H1 (cell line): ENCODE results near the gene PATJ. TPM values are rescaled to one million over a fixed set of nuclear protein-coding genes. Genes with fewer than 3 reads are reported as not detected.

Experiments
- CTCF ChIA-PET: fragments of 300-600 bp; sonication (Branson Sonifier 250); formaldehyde crosslinking; loops from one replicate; lab custom pipeline; 2021; ENCODE audit not compliant: partially characterized antibody; lab: Charles Lee
- POLR2A ChIA-PET: fragments of 300-600 bp; sonication (Branson Sonifier 250); formaldehyde crosslinking; loops from one replicate; lab custom pipeline; 2021; ENCODE audit warnings: inconsistent platforms; ENCODE audit not compliant: partially characterized antibody; lab: Charles Lee
- DNase-seq, 2 experiments: peaks; one replicate each; pipeline versions ENCODE4 v3.0.0 to v3.0.0-alpha.2; 2010 to 2022; ENCODE audit warnings: low spot score in 2 of 2, low read depth in 1 of 2, mixed read lengths in 1 of 2
- FAIRE-seq: peaks from 2 replicates; lab custom pipeline; 2011; peaks lifted over from hg19 to GRCh38; lab: Jason Lieb, UNC
- H2AFZ ChIP-seq: 2 replicates; pipeline ENCODE4 v1.8.1; 2012; ENCODE audit warnings: low read length, inconsistent platforms
- H2AK5ac ChIP-seq: 2 replicates; pipeline ENCODE4 v1.6.1; 2013; ENCODE audit warnings: low read depth, low read length
- H2BK120ac ChIP-seq: replicated peaks from 2 replicates; pipeline ENCODE3; 2013; ENCODE audit warnings: low read depth, low read length, inconsistent platforms
- H2BK12ac ChIP-seq: 2 replicates; pipeline ENCODE4 v1.6.1; 2013; ENCODE audit warnings: low read depth, low read length
- H2BK15ac ChIP-seq: 2 replicates; pipeline ENCODE4 v1.6.1; 2013; ENCODE audit warnings: low read length
- H2BK20ac ChIP-seq: 2 replicates; pipeline ENCODE4 v1.6.1; 2013; ENCODE audit warnings: low read length
- H2BK5ac ChIP-seq: 2 replicates; pipeline ENCODE4 v1.6.1; 2013; ENCODE audit warnings: low read depth, low read length
- H3K14ac ChIP-seq: 2 replicates; pipeline ENCODE4 v1.6.1; 2013; ENCODE audit warnings: inconsistent platforms; ENCODE audit not compliant: insufficient read length
- H3K18ac ChIP-seq: 2 replicates; pipeline ENCODE4 v1.6.1; 2013; ENCODE audit warnings: low read length; ENCODE audit errors: extremely low read depth
- H3K23ac ChIP-seq: 2 replicates; pipeline ENCODE4 v1.6.1; 2013; ENCODE audit warnings: inconsistent platforms; ENCODE audit not compliant: insufficient read length
- H3K23me2 ChIP-seq: 2 replicates; pipeline ENCODE4 v1.6.1; 2013; ENCODE audit warnings: low read depth, low read length
- H3K27ac ChIP-seq: 2 replicates; pipeline ENCODE4 v1.6.1; 2011; ENCODE audit warnings: low read depth, low read length, inconsistent platforms
- H3K27me3 ChIP-seq, 4 experiments: replicated peaks in 1 of 4; 1 replicate in 1 of 4; 2 replicates in 3 of 4; pipeline versions ENCODE4 v1.6.1 to v1.8.1; 2011 to 2013; ENCODE audit warnings: low read length in 3 of 4, mild to moderate bottlenecking in 3 of 4, inconsistent platforms in 2 of 4, mixed read lengths in 2 of 4, moderate library complexity in 1 of 4; ENCODE audit not compliant: control insufficient read depth in 3 of 4, insufficient read depth in 3 of 4; ENCODE audit errors: extremely low read depth in 1 of 4
- H3K36me3 ChIP-seq, 4 experiments: 2 replicates each; pipeline versions ENCODE4 v1.6.1 to v1.8.1; 2011 to 2013; ENCODE audit warnings: mild to moderate bottlenecking in 4 of 4, low read length in 3 of 4, moderate library complexity in 2 of 4, control low read depth in 1 of 4, inconsistent platforms in 1 of 4; ENCODE audit not compliant: insufficient read depth in 4 of 4, control insufficient read depth in 2 of 4
- H3K4ac ChIP-seq: replicated peaks from 2 replicates; pipeline ENCODE3; 2013; ENCODE audit warnings: low read length, low read depth, mixed read lengths, inconsistent platforms; ENCODE audit not compliant: insufficient read length
- H3K4me1 ChIP-seq, 4 experiments: replicated peaks in 1 of 4; 1 replicate in 1 of 4; 2 replicates in 3 of 4; pipeline versions ENCODE4 v1.6.1 to v1.8.1; 2011 to 2013; ENCODE audit warnings: low read length in 3 of 4, inconsistent platforms in 2 of 4, mixed read lengths in 1 of 4; ENCODE audit not compliant: insufficient read depth in 4 of 4, control insufficient read depth in 3 of 4
- H3K4me2 ChIP-seq, 2 experiments: 2 replicates each; pipeline versions ENCODE4 v1.6.1 to v1.8.1; 2011 to 2013; ENCODE audit warnings: low read depth in 2 of 2, low read length in 2 of 2, control low read depth in 1 of 2, inconsistent platforms in 1 of 2, mild to moderate bottlenecking in 1 of 2; ENCODE audit not compliant: insufficient read depth in 1 of 2
- H3K4me3 ChIP-seq, 4 experiments: fragments of 200-600, 300-600 bp in 1 of 4; sonication (generic), shearing (Covaris generic), sonication (Bioruptor Twin) in 1 of 4; 2 replicates each; pipeline versions ENCODE4 v1.5.1 to v1.8.1; 2011 to 2016; ENCODE audit warnings: low read length in 4 of 4, low read depth in 3 of 4, control low read depth in 2 of 4, inconsistent platforms in 2 of 4, mild to moderate bottlenecking in 2 of 4, mixed read lengths in 1 of 4, moderate library complexity in 1 of 4; ENCODE audit not compliant: insufficient read depth in 2 of 4; ENCODE audit errors: extremely low read depth in 1 of 4
- H3K56ac ChIP-seq: replicated peaks from 2 replicates; pipeline ENCODE3; 2013; ENCODE audit warnings: low read depth, mild to moderate bottlenecking, mixed read lengths, low read length, inconsistent platforms; ENCODE audit not compliant: insufficient read length
- H3K79me1 ChIP-seq: 2 replicates; pipeline ENCODE4 v1.6.1; 2013; ENCODE audit warnings: low read depth, low read length, control low read depth
- H3K79me2 ChIP-seq, 2 experiments: 2 replicates each; pipeline versions ENCODE4 v1.6.1 to v1.8.1; 2012 to 2013; ENCODE audit warnings: low read length in 2 of 2, mild to moderate bottlenecking in 2 of 2, inconsistent platforms in 1 of 2; ENCODE audit not compliant: insufficient read depth in 2 of 2, control insufficient read depth in 1 of 2
- H3K9ac ChIP-seq, 4 experiments: replicated peaks in 1 of 4; 1 replicate in 1 of 4; 2 replicates in 3 of 4; pipeline versions ENCODE4 v1.6.1 to v1.8.1; 2011 to 2013; ENCODE audit warnings: low read depth in 3 of 4, low read length in 3 of 4, control low read depth in 2 of 4, mild to moderate bottlenecking in 2 of 4, moderate library complexity in 2 of 4, inconsistent platforms in 1 of 4; ENCODE audit errors: extremely low read depth in 1 of 4
- H3K9me3 ChIP-seq, 2 experiments: 2 replicates each; pipeline versions ENCODE4 v1.6.1 to v1.8.1; 2012 to 2013; ENCODE audit warnings: mild to moderate bottlenecking in 2 of 2, moderate library complexity in 2 of 2, control low read depth in 1 of 2, inconsistent platforms in 1 of 2, low read depth in 1 of 2, low read length in 1 of 2, mixed read lengths in 1 of 2; ENCODE audit not compliant: insufficient read depth in 2 of 2
- H4K20me1 ChIP-seq, 2 experiments: replicated peaks in 1 of 2; 2 replicates each; pipeline versions ENCODE3 to v1.8.1; 2011 to 2013; ENCODE audit warnings: inconsistent platforms in 2 of 2, low read length in 2 of 2, mild to moderate bottlenecking in 1 of 2; ENCODE audit not compliant: insufficient read depth in 2 of 2, control insufficient read depth in 1 of 2
- H4K5ac ChIP-seq: 2 replicates; pipeline ENCODE4 v1.6.1; 2013; ENCODE audit warnings: low read length, low read depth, mixed read lengths, inconsistent platforms; ENCODE audit not compliant: insufficient read length
- H4K8ac ChIP-seq: 2 replicates; pipeline ENCODE4 v1.8.0; 2013; ENCODE audit warnings: mild to moderate bottlenecking, moderate library complexity, low read length, inconsistent platforms; ENCODE audit not compliant: insufficient read depth; ENCODE audit errors: extremely low read depth
- H4K91ac ChIP-seq: replicated peaks from 2 replicates; pipeline ENCODE3; 2013; ENCODE audit warnings: low read length, mixed read lengths, inconsistent platforms; ENCODE audit not compliant: insufficient read length
- BRCA1 ChIP-seq: IDR thresholded peaks from 2 replicates; pipeline ENCODE4 v1.6.1; 2012; ENCODE audit warnings: low read depth, low read length, improper control_type of control experiment
- GTF2F1 ChIP-seq: IDR thresholded peaks from 2 replicates; pipeline ENCODE4 v1.6.1; 2012; ENCODE audit warnings: low read depth, low read length, improper control_type of control experiment, borderline replicate concordance
- JUND ChIP-seq: IDR thresholded peaks from 2 replicates; pipeline ENCODE4 v1.6.1; 2011; ENCODE audit warnings: mild to moderate bottlenecking, improper control_type of control experiment, low read length
- KDM1A ChIP-seq: fragments of 200-600, 300-600 bp; sonication (generic); IDR thresholded peaks from 2 replicates; pipeline ENCODE4 v1.7.1; 2016; ENCODE audit warnings: mild to moderate bottlenecking, low read length, borderline replicate concordance
- POLR2A ChIP-seq, 2 experiments: IDR thresholded peaks; 1 replicate in 1 of 2; 2 replicates in 1 of 2; pipeline ENCODE4 v1.6.1; 2011; ENCODE audit warnings: low read depth in 2 of 2, low read length in 2 of 2, mild to moderate bottlenecking in 2 of 2; ENCODE audit errors: control extremely low read depth in 1 of 2
- POLR2AphosphoS5 ChIP-seq: IDR thresholded peaks from 2 replicates; pipeline ENCODE4 v1.6.1; 2011; ENCODE audit warnings: low read depth, low read length
- RNF2 ChIP-seq: fragments of 200-900, 300-1000 bp; sonication (generic); IDR thresholded peaks from 2 replicates; pipeline ENCODE4 v1.7.1; 2016; ENCODE audit warnings: borderline replicate concordance, low read depth, mild to moderate bottlenecking, antibody characterized with exemption, low read length; ENCODE audit not compliant: poor library complexity, severe bottlenecking; ENCODE audit errors: missing control alignments
- SIRT6 ChIP-seq: IDR thresholded peaks from one replicate; pipeline ENCODE4 v1.7.1; 2012; ENCODE audit warnings: low read length, inconsistent platforms
- SUZ12 ChIP-seq: fragments of 200-600 bp; sonication (generic); IDR thresholded peaks from 2 replicates; pipeline ENCODE4 v1.6.1; 2012; ENCODE audit warnings: mild to moderate bottlenecking, inconsistent platforms, low read length, moderate library complexity, mixed read lengths
- TAF1 ChIP-seq: IDR thresholded peaks from 2 replicates; pipeline ENCODE4 v1.6.1; 2011; ENCODE audit warnings: mild to moderate bottlenecking, low read depth, low read length
- TCF12 ChIP-seq: IDR thresholded peaks from 2 replicates; pipeline ENCODE4 v1.6.1; 2011; ENCODE audit warnings: low read depth, mild to moderate bottlenecking, low read length
- ZNF274 ChIP-seq: IDR thresholded peaks from 2 replicates; pipeline ENCODE4 v1.7.0; 2012; ENCODE audit warnings: low read length, borderline replicate concordance; ENCODE audit errors: extremely low read depth
- WGBS, 2 experiments: shearing (Covaris generic) in 1 of 2; methylation state at CpG; one replicate each; pipeline versions ENCODE4 v1.1.6 to v1.1.7; 2013 to 2015; ENCODE audit warnings: low lambda C conversion rate in 2 of 2, mixed read lengths in 2 of 2, inconsistent platforms in 1 of 2, low coverage in 1 of 2, missing lambda C conversion rate in 1 of 2; ENCODE audit not compliant: insufficient replicate concordance in 2 of 2, insufficient coverage in 1 of 2, insufficient read length in 1 of 2; ENCODE audit errors: extremely low coverage in 1 of 2, missing lambda C conversion rate in 1 of 2; 5-methylcytosine and 5-hydroxymethylcytosine counted together
- polyA plus RNA-seq, 7 experiments: library from polyadenylated mRNA; depleted of rRNA in 3 of 7; stranded (reverse) in 5 of 7; unstranded in 2 of 7; fragments of >200 nt in 5 of 7; fragments of 200-250 nt in 2 of 7; gene quantifications; 1 replicate in 5 of 7; 2 replicates in 1 of 7; 4 replicates in 1 of 7; pipeline versions ENCODE4 v1.2.1 to v1.2.3, GENCODE V29; 2011 to 2013; ENCODE audit warnings: missing spikeins in 2 of 7, mixed read lengths in 2 of 7
- total RNA-seq: library from RNA; stranded (reverse); fragmentation: NEBNext Ultra II Directional; extraction: Animal tissue kit (Norgen Biotek cat#: 25700); gene quantifications from 2 replicates; pipeline ENCODE4 v1.2.1, GENCODE V29; 2021
- TF ChIP-seq, protein P1 (sequence below): IDR thresholded peaks from 2 replicates; pipeline ENCODE4 v1.6.1; 2011; ENCODE audit warnings: low read depth, mild to moderate bottlenecking, low read length; ENCODE audit not compliant: insufficient read depth

Gene PATJ
- total and polyA plus RNA-seq, 2 of the 8 experiments (the other 6 are each of a cell fraction or from before 2014, with no cell fraction given): 8.2 to 55.6 TPM

DNA sequence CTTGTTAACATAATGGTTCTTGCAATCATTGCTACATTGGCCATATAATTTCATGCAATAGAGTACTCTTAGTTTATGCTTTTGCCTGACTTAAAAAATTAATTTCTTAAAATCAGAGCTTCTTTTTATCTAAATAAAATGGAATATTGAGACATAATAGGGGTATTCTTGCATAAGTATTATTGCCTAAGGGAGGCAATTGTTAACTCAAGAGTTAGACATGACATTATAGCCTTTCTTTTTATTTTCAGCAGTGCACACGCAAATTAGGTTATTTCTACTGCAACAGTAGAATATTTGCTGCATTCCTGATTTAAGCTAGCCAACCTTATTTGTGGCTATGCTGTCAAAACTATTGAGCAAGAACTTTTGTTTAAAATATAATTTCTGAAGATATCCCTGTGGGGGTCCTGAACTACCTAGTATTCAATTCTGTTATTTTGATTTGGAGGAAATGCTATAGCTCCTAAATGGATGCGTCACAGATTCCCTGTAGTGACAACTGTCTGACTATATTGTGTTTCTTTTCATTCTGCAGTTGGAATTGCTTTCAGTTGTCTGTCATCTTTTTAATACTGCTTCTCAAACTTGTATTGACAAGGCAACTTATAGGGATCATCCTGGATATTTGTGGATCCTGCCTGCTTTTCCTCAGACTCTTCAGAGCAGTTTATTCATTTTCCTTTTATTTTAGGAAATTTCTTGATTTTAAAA, 211.0 kb downstream of the PATJ start:
- Histone ChIP-seq H3K23ac (no peak overlapping the region), H3K4me3 (peak overlapping the region in 1 of 4 experiments; percentile 36; a peak in 1 of 8 replicates), H2BK15ac (no peak overlapping the region), H4K20me1 (no peaks in the 10 kb centered on the region), H2AFZ (no peak overlapping the region), H2BK12ac (no peak overlapping the region), H2BK5ac (no peak overlapping the region), H3K27me3 (no peaks in the 10 kb centered on the region), H3K9me3 (no peaks in the 10 kb centered on the region), H2AK5ac (no peak overlapping the region), H3K4me1 (peaks cover 9 to 32% (median 23%) of the 10 kb centered on the region in 4 experiments; a peak in 5 of 7 replicates), H2BK120ac (no peak overlapping the region), H3K27ac (no peak overlapping the region), H4K91ac (no peak overlapping the region), H3K79me1 (no peaks in the 10 kb centered on the region), H3K9ac (no peak overlapping the region), H3K23me2 (no peaks in the 10 kb centered on the region), H3K18ac (no peak overlapping the region), H3K56ac (no peak overlapping the region), H4K5ac (no peak overlapping the region), H4K8ac (no peak overlapping the region), H2BK20ac (no peak overlapping the region), H3K14ac (no peak overlapping the region), H3K4ac (no peak overlapping the region), H3K36me3 (no peaks in the 10 kb centered on the region; a peak in 1 of 8 replicates), H3K79me2 (no peaks in the 10 kb centered on the region; a peak in 1 of 4 replicates), H3K4me2 (peak overlapping the region in 1 of 2 experiments; percentile 24; a peak in 2 of 4 replicates)
- ChIA-PET POLR2A (interaction anchor here (0.6 to 1.8 kb wide), 3 partner anchors 10 to 21 kb away, joined by 3 to 5 read pairs (median 3); no protein-coding TSS in a partner anchor), CTCF (interaction anchor here (1.1 to 4.1 kb wide), 2 partner anchors 118 to 130 kb away, joined by 3 to 25 read pairs; no protein-coding TSS in a partner anchor)
- FAIRE-seq: no peak
- WGBS, 2 experiments: 74% methylated on average over 2 of the region's 2 CpGs; no CpG with 5 or more reads in 1 of the 2 experiments
- no peak for DNase-seq
- TF ChIP-seq SIRT6 (no peak), BRCA1 (no peak), POLR2A (IDR thresholded peaks at IDR 0.05; ENCODE audit: control extremely low read depth in 1 of 2, low read depth in 2 of 2, low read length in 2 of 2) (no peak), KDM1A (no peak), POLR2AphosphoS5 (no peak), TCF12 (no peak), SUZ12 (no peak), GTF2F1 (no peak), TAF1 (no peak), RNF2 (no peak), JUND (no peak), ZNF274 (no peak)
- TF ChIP-seq, protein P1, sequence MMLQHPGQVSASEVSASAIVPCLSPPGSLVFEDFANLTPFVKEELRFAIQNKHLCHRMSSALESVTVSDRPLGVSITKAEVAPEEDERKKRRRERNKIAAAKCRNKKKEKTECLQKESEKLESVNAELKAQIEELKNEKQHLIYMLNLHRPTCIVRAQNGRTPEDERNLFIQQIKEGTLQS: no peak
